Progenitor cell of endocrine pancreas (in vitro differentiated cells): Measurements from ENCODE around the gene TMEFF2. TPM values are rescaled to one million over a fixed set of nuclear protein-coding genes. Genes with fewer than 3 reads are reported as not detected.

ENCODE experiments used
- DNase-seq: peaks from one replicate; pipeline ENCODE4 v3.0.0; 2021; ENCODE audit warnings: low spot score; ENCODE audit not compliant: unreplicated experiment
- H3K27ac Mint-ChIP-seq: 2 replicates; pipeline ENCODE4 v1.8.0; 2021; ENCODE audit warnings: mild to moderate bottlenecking, moderate library complexity, mixed read lengths
- H3K27me3 Mint-ChIP-seq: 2 replicates; pipeline ENCODE4 v1.8.0; 2021; ENCODE audit warnings: mixed read lengths
- H3K36me3 Mint-ChIP-seq: 2 replicates; pipeline ENCODE4 v1.8.0; 2022; ENCODE audit warnings: mixed read lengths; ENCODE audit not compliant: insufficient read depth
- H3K4me1 Mint-ChIP-seq: 2 replicates; pipeline ENCODE4 v1.8.0; 2021; ENCODE audit warnings: low read depth, mixed read lengths
- H3K4me3 Mint-ChIP-seq: 2 replicates; pipeline ENCODE4 v1.8.0; 2021; ENCODE audit warnings: low read depth, mild to moderate bottlenecking, moderate library complexity, mixed read lengths
- H3K9me3 Mint-ChIP-seq: 2 replicates; pipeline ENCODE4 v1.8.0; 2021; ENCODE audit warnings: low read depth, mixed read lengths
- CTCF ChIP-seq: fragments of 200-600 bp; sonication (generic); IDR thresholded peaks from one replicate; pipeline ENCODE4 v1.5.0; 2021; ENCODE audit warnings: antibody characterized with exemption, mild to moderate bottlenecking; ENCODE audit not compliant: unreplicated experiment
- total RNA-seq: library from RNA; stranded (reverse); gene quantifications from 2 replicates; pipeline ENCODE4 v1.2.1, GENCODE V29; 2021

The TMEFF2 gene
- total RNA-seq, 1 donor from 2014 or later: 0.50 TPM

- Mint-ChIP-seq H3K27me3 (no peaks in the 10 kb centered on the region), H3K4me3 (no peak overlapping the region), H3K4me1 (no peaks in the 10 kb centered on the region), H3K27ac (no peak overlapping the region), H3K9me3 (no peaks in the 10 kb centered on the region), H3K36me3 (no peaks in the 10 kb centered on the region)
- no peak for TF ChIP-seq CTCF
- no peak for DNase-seq
These were observed 203.3 kb downstream of the TMEFF2 start for GRCh38 chr2:191991442-191991841.

- H3K27ac Mint-ChIP-seq: no peak overlapping the region
These were observed 209.0 kb downstream of the TMEFF2 start for GRCh38 chr2:191985740-191986139.

GRCh38 chr2:191983591-191983990 lies 211.1 kb downstream of the TMEFF2 start:
- Mint-ChIP-seq H3K27me3 (no peaks in the 10 kb centered on the region), H3K4me1 (no peaks in the 10 kb centered on the region), H3K27ac (no peak overlapping the region), H3K36me3 (no peaks in the 10 kb centered on the region), H3K9me3 (peaks cover 4% of the 10 kb centered on the region), H3K4me3 (no peak overlapping the region)
- no peak for DNase-seq
- no peak for TF ChIP-seq CTCF

More at GRCh38 chr2:191985740-191986139, 209.0 kb downstream of the TMEFF2 start:
- no peaks in the 10 kb centered on the region for H3K27me3 Mint-ChIP-seq
- DNase-seq: no peak
- TF ChIP-seq CTCF: no peak
- no peaks in the 10 kb centered on the region for H3K4me1 Mint-ChIP-seq
- H3K36me3 Mint-ChIP-seq: no peaks in the 10 kb centered on the region
- H3K9me3 Mint-ChIP-seq: no peaks in the 10 kb centered on the region
- no peak overlapping the region for H3K4me3 Mint-ChIP-seq

DNA sequence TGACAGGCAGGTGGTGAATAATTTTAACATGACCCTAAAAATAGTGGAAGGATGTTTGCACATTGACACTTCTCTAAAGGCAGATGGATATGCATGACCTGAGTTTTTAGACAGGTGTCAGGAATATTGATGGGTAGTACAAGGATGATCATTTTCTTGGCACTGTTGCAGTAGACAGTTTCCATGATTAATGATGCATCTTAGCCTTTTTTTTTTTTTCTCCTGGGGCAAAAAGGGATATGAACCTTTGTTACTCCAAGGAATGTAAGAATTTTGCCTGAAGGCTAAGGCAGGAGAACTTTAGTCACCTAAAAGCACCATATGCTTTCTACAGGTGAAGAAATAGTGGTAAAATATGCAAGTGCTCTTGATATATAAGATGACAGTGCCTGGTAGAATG lies 211.5 kb downstream of the TMEFF2 start:
- Mint-ChIP-seq H3K9me3 (peaks cover 4% of the 10 kb centered on the region), H3K27ac (no peak overlapping the region), H3K4me1 (no peaks in the 10 kb centered on the region), H3K4me3 (no peak overlapping the region), H3K27me3 (no peaks in the 10 kb centered on the region), H3K36me3 (no peaks in the 10 kb centered on the region)
- no peak for DNase-seq
- TF ChIP-seq CTCF: no peak

- Mint-ChIP-seq H3K36me3 (no peaks in the 10 kb centered on the region), H3K27me3 (no peaks in the 10 kb centered on the region), H3K4me1 (no peaks in the 10 kb centered on the region), H3K9me3 (peaks cover 8% of the 10 kb centered on the region), H3K4me3 (no peak overlapping the region), H3K27ac (no peak overlapping the region)
- TF ChIP-seq CTCF: no peak
- no peak for DNase-seq
These were observed 213.0 kb downstream of the TMEFF2 start for GRCh38 chr2:191981706-191982105.
